Measurements from ENCODE around the gene PRORP.

GRCh38 chr14:35149239-35149638 is 26.9 kb downstream of the PRORP start:
- TF ChIP-seq CTCF (IDR thresholded peaks at IDR 0.05) (no peak), POLR2A (IDR thresholded peaks at IDR 0.05) (no peak)
